ENCODE data around the gene TMEM134.

TMEM134 gene

DNA sequence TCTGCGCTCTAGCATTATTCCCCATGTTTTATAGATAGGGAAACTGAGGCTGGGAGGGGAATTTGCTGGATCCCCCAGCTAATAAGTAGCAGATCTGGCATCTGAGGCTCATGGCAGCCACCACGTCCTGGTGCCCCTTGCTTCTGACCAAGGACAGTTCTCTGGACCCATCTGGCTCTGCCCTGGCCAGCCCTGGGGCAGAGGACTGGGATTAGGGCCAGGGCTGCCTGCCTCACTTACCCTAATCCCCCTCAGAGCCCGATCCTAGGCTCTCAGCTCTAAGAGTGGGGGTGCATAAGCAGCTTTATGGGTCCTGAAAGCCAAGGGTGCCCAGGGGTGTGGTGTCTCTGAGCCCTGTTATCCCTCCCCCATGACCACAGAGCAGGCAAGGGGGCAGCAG lies 14.0 kb downstream of the TMEM134 start, which contains the start of gene CABP4:
Gene CABP4, plus strand, starts transcription at position 301 of the 400 bp plus-strand sequence. Its CDS starts 70 bp downstream, at position 371.
- Histone ChIP-seq H3F3A (ENCODE audit: insufficient read depth, low read length) (0 out of 2 replicates have a peak, but pooled peaks cover 5% of the 10 kb centered on the region), H3K9me2 (ENCODE audit: low read depth, low read length) (no peaks in the 10 kb centered on the region), H3K9ac (ENCODE audit: low read length) (no peak within 1 kb of the TSS), H3K9me3 (ENCODE audit: low read length) (no peaks in the 10 kb centered on the region), H3K27me3 (ENCODE audit: insufficient read depth, low read length) (no peaks in the 10 kb centered on the region), H3K79me2 (ENCODE audit: insufficient read depth, low read length) (no peaks in the 10 kb centered on the region), H3K36me3 (ENCODE audit: insufficient read depth, low read length) (no peaks in the 10 kb centered on the region), H3K4me1 (ENCODE audit: insufficient read depth, low read length, severe bottlenecking) (peaks cover 28% of the 10 kb centered on the region), H4K20me1 (ENCODE audit: insufficient read depth, low read length) (no peaks in the 10 kb centered on the region), H3K27ac (ENCODE audit: low read depth, low read length, poor library complexity, severe bottlenecking) (no peak within 1 kb of the TSS), H3K4me3 (ENCODE audit: low read depth, low read length, poor library complexity, severe bottlenecking) (no peak within 1 kb of the TSS), H3K4me2 (ENCODE audit: low read length) (no peak within 1 kb of the TSS), H2AFZ (ENCODE audit: low read length) (no peak within 1 kb of the TSS)
- TF ChIP-seq, protein P1, sequence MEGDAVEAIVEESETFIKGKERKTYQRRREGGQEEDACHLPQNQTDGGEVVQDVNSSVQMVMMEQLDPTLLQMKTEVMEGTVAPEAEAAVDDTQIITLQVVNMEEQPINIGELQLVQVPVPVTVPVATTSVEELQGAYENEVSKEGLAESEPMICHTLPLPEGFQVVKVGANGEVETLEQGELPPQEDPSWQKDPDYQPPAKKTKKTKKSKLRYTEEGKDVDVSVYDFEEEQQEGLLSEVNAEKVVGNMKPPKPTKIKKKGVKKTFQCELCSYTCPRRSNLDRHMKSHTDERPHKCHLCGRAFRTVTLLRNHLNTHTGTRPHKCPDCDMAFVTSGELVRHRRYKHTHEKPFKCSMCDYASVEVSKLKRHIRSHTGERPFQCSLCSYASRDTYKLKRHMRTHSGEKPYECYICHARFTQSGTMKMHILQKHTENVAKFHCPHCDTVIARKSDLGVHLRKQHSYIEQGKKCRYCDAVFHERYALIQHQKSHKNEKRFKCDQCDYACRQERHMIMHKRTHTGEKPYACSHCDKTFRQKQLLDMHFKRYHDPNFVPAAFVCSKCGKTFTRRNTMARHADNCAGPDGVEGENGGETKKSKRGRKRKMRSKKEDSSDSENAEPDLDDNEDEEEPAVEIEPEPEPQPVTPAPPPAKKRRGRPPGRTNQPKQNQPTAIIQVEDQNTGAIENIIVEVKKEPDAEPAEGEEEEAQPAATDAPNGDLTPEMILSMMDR (IDR thresholded peaks at IDR 0.05; ENCODE audit: low read length), result no peak
- no peak for TF ChIP-seq EZH2 (IDR thresholded peaks at IDR 0.05; ENCODE audit: borderline replicate concordance, low read length)

DNA sequence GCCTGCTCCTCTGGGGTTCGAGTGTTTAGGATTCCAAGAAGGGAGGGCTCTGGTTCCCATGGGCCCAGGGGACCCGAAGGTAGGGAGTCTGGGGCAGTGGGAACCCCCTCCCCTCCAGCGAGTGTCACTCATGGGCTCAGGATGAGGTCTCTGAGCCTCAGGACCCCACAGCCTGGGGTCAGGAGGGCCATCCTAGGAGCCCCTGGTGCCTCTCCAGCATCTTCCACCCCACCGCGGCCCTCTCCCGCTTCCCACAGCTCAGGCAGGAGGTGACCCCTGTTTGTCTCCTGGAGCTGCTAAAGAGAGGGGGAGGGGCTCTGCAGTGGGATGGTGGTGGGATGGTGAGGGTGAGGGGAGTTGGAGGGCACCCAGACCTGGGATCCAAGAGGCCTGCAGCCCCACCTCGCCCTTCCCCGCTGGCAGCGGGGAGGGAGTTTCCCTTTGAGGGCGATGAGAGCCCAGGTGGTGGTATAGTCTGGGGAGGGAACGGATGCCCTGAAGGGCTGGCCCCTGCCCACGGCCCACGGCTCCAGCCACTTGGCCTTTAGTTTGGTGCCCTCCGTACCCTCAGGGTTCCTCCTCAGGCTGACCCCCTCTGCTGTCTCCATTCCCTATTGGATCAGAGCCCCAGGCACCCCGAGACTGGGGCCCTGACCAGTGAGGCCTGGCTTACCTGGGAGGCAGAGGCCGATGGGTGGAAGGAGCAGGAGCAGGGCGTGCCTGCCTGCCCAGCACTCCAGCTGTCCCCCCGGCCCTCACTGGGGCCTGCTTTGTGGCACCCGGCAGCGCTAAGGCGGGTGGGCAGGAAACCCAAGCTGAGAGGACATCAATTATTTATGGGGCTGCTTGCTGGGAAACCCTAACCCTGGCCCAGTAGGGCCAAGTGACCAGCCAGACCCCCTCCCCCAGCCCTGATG lies 15.0 kb downstream of the TMEM134 start:
- Histone ChIP-seq H3K4me2 (ENCODE audit: low read length) (no peak overlapping the region), H3K9ac (ENCODE audit: low read length) (no peak overlapping the region), H3K27ac (ENCODE audit: low read depth, low read length, poor library complexity, severe bottlenecking) (no peak overlapping the region), H3K4me1 (ENCODE audit: insufficient read depth, low read length, severe bottlenecking) (peaks cover 28% of the 10 kb centered on the region), H3K4me3 (ENCODE audit: low read depth, low read length, poor library complexity, severe bottlenecking) (no peak overlapping the region), H2AFZ (ENCODE audit: low read length) (no peak overlapping the region), H3K9me2 (ENCODE audit: low read depth, low read length) (no peaks in the 10 kb centered on the region), H3K36me3 (ENCODE audit: insufficient read depth, low read length) (no peaks in the 10 kb centered on the region), H3F3A (ENCODE audit: insufficient read depth, low read length) (no peaks in the 10 kb centered on the region), H3K27me3 (ENCODE audit: insufficient read depth, low read length) (no peaks in the 10 kb centered on the region), H4K20me1 (ENCODE audit: insufficient read depth, low read length) (no peaks in the 10 kb centered on the region), H3K9me3 (ENCODE audit: low read length) (no peaks in the 10 kb centered on the region), H3K79me2 (ENCODE audit: insufficient read depth, low read length) (no peaks in the 10 kb centered on the region)
- TF ChIP-seq, protein P1 (IDR thresholded peaks at IDR 0.05; ENCODE audit: low read length), result no peak
- TF ChIP-seq EZH2 (IDR thresholded peaks at IDR 0.05; ENCODE audit: borderline replicate concordance, low read length), result no peak

DNA sequence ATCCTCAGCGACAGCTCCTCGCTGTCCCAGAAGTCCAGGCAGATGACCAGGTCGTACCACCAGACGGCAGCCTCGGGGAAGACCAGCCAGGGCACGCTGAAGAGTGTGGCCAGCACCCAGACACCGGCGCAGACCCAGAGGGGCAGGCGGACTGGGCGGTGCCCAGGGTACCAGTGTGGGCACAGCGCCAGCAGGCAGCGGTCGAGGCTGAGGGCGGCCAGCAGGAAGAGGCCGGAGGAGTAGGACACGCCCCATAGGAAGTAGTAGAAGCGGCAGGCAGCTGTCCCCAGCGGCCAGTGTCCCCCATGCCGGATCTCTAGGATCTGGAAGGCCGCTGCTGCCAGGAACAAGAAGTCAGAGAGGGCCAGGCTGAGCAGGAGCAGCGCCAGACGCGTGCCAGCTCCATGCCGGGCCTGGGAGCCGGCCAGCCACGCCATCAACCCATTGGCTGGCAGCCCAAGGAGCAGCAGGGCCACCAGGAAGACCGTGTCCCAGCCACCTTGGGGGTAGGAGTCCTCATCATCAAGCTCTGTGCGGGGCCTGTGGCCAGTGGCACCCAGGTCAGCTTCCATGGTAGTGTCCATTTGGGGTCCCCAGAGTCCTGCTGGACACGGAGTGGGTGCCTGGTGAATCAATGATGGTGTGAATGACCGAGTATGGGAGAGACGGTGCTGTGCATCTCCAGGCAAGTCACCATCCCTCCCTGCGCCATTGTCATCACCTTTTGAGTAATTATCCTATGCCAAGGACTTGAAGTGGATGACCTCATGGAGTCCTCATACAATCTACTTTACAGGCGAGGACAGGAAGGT lies 16.7 kb downstream of the TMEM134 start, which contains the start of gene GPR152:
Gene GPR152, minus strand, starts transcription at position 589 of the 812 bp plus-strand sequence. Its CDS starts 5 bp downstream, at position 584.
- Histone ChIP-seq H3K9me3 (ENCODE audit: low read length) (no peaks in the 10 kb centered on the region), H4K20me1 (ENCODE audit: insufficient read depth, low read length) (no peaks in the 10 kb centered on the region), H3K27ac (ENCODE audit: low read depth, low read length, poor library complexity, severe bottlenecking) (no peak within 1 kb of the TSS), H3K4me1 (ENCODE audit: insufficient read depth, low read length, severe bottlenecking) (peaks cover 23% of the 10 kb centered on the region), H3F3A (ENCODE audit: insufficient read depth, low read length) (no peaks in the 10 kb centered on the region), H3K36me3 (ENCODE audit: insufficient read depth, low read length) (no peaks in the 10 kb centered on the region), H3K4me3 (ENCODE audit: low read depth, low read length, poor library complexity, severe bottlenecking) (no peak within 1 kb of the TSS), H3K9me2 (ENCODE audit: low read depth, low read length) (no peaks in the 10 kb centered on the region), H3K27me3 (ENCODE audit: insufficient read depth, low read length) (no peaks in the 10 kb centered on the region), H3K9ac (ENCODE audit: low read length) (no peak within 1 kb of the TSS), H3K4me2 (ENCODE audit: low read length) (no peak within 1 kb of the TSS), H3K79me2 (ENCODE audit: insufficient read depth, low read length) (no peaks in the 10 kb centered on the region), H2AFZ (ENCODE audit: low read length) (no peak within 1 kb of the TSS)
- TF ChIP-seq EZH2 (IDR thresholded peaks at IDR 0.05; ENCODE audit: borderline replicate concordance, low read length), result no peak
- TF ChIP-seq, protein P1 (IDR thresholded peaks at IDR 0.05; ENCODE audit: low read length), result no peak
